ENCODE data around the gene NACC2.

Gene NACC2

GRCh38 chr9:135998016-135998380 lies 97.1 kb downstream of the NACC2 start:
- H3K36me3 Mint-ChIP-seq (ENCODE audit: low read depth), result no peaks in the 10 kb centered on the region
- no peak for DNase-seq
- peaks cover 3% of the 10 kb centered on the region for H3K27me3 Mint-ChIP-seq (ENCODE audit: low read depth, poor library complexity)
- H3K27ac Mint-ChIP-seq, result no peak overlapping the region
- peaks cover 46% of the 10 kb centered on the region for H3K4me1 Mint-ChIP-seq
- no peaks in the 10 kb centered on the region for H3K9me3 Mint-ChIP-seq
- no peak for TF ChIP-seq CTCF (IDR thresholded peaks at IDR 0.05)
- H3K4me3 Mint-ChIP-seq, result no peak overlapping the region

- no peak for TF ChIP-seq CTCF (IDR thresholded peaks at IDR 0.05)
- no peak overlapping the region for H3K27ac Mint-ChIP-seq
- no peak for DNase-seq
- no peaks in the 10 kb centered on the region for H3K9me3 Mint-ChIP-seq
- H3K27me3 Mint-ChIP-seq (ENCODE audit: low read depth, poor library complexity), result peaks cover 3% of the 10 kb centered on the region
- H3K4me3 Mint-ChIP-seq, result no peak overlapping the region
- peaks cover 40% of the 10 kb centered on the region for H3K4me1 Mint-ChIP-seq
- H3K36me3 Mint-ChIP-seq (ENCODE audit: low read depth), result no peaks in the 10 kb centered on the region
Measured at GRCh38 chr9:135997090-135998015, 97.7 kb downstream of the NACC2 start.

DNA sequence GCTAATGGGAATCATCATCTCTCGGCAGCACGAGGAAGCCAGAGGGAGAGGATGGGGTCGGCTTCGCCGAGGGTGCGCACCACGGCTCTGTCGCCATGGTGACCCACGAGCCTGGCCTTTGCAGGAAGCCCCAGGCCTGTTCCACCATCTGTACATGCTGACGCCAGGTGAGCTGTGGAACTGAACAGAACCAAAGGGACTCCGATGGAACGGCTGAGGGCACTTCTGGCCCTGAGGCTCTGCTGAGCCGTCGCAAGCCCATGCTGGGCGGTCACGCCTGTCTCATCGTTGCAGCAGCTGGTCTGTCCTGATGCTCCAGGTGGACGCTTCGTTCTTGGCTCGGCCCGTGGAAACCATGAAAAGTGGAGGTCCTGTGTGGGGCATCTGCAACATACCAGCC lies 99.3 kb downstream of the NACC2 start:
- Mint-ChIP-seq H3K4me3 (no peak overlapping the region), H3K36me3 (ENCODE audit: low read depth) (no peaks in the 10 kb centered on the region), H3K27me3 (ENCODE audit: low read depth, poor library complexity) (peaks cover 3% of the 10 kb centered on the region), H3K9me3 (no peaks in the 10 kb centered on the region), H3K27ac (no peak overlapping the region), H3K4me1 (peaks cover 48% of the 10 kb centered on the region)
- TF ChIP-seq CTCF (IDR thresholded peaks at IDR 0.05), result no peak
- DNase-seq, result no peak

DNA sequence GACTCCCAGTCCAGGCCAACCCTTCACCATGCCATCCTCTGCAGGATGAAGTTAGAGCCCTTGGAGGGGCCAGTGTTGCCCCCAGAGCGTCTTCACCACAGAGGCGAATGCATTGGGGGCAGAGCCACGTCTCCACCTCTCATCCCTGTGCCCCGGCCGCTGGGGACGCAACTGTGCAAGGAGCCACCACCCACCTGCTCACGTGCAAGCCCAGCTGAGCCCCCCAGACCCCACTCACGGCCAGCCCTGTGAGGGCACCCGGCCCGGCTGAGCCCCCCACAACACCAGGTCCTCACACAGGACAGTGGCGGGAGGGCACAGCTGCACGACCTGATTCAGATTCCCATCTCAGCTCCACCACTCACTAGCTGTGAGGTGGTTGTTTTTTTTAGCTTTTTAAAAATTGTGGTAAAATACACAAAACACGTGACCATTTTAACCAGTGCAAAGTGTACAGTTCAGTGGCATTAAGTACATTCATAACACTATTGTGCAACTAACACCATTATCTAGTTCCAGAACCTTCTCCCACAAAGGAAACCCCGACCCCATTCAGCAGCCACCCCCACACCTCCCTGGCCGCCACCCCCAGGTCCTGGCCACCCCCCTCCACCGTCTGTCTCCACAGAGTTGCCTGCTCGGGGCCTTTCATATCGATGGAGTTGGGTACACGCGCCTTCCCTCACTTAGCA lies 100.4 kb downstream of the NACC2 start:
- Mint-ChIP-seq H3K4me1 (peaks cover 44% of the 10 kb centered on the region), H3K36me3 (ENCODE audit: low read depth) (no peaks in the 10 kb centered on the region), H3K9me3 (no peaks in the 10 kb centered on the region), H3K4me3 (peak overlapping the region; percentile 38), H3K27ac (no peak overlapping the region), H3K27me3 (ENCODE audit: low read depth, poor library complexity) (peaks cover 3% of the 10 kb centered on the region)
- no peak for TF ChIP-seq CTCF (IDR thresholded peaks at IDR 0.05)
- no peak for DNase-seq

GRCh38 chr9:135993765-135994500 lies 101.2 kb downstream of the NACC2 start:
- no peaks in the 10 kb centered on the region for H3K36me3 Mint-ChIP-seq (ENCODE audit: low read depth)
- H3K9me3 Mint-ChIP-seq, result no peaks in the 10 kb centered on the region
- DNase-seq, result no peak
- H3K4me3 Mint-ChIP-seq, result peak overlapping the region; percentile 45
- H3K4me1 Mint-ChIP-seq, result peaks cover 48% of the 10 kb centered on the region
- peaks cover 3% of the 10 kb centered on the region for H3K27me3 Mint-ChIP-seq (ENCODE audit: low read depth, poor library complexity)
- H3K27ac Mint-ChIP-seq, result no peak overlapping the region
- TF ChIP-seq CTCF (IDR thresholded peaks at IDR 0.05), result no peak

All from nephron progenitor cell (in vitro differentiated cells).